Measurements from ENCODE around the gene SNX33.

SNX33 gene

GRCh38 chr15:75644376-75644775 lies 3.3 kb upstream of the SNX33 start:
- DNase-seq = no peak

GRCh38 chr15:75646112-75646943 lies 1.4 kb upstream of the SNX33 start:
- no peak for DNase-seq

GRCh38 chr15:75646944-75647364 lies 758 bp upstream of the SNX33 start:
- no peak for DNase-seq

- DNase-seq = peak; percentile 28
Measured at GRCh38 chr15:75648156-75649000, 666 bp downstream of the SNX33 start.

- no peak for DNase-seq
Measured at GRCh38 chr15:75649045-75649761, 1.5 kb downstream of the SNX33 start.

GRCh38 chr15:75649848-75650247 lies 2.1 kb downstream of the SNX33 start:
- no peak for DNase-seq

- DNase-seq = peak; percentile 2
Measured at GRCh38 chr15:75650908-75651809, 3.4 kb downstream of the SNX33 start.

GRCh38 chr15:75651810-75652543 lies 4.3 kb downstream of the SNX33 start:
- no peak for DNase-seq

- DNase-seq = no peak
Measured at GRCh38 chr15:75653347-75653913, 5.7 kb downstream of the SNX33 start.

- no peak for DNase-seq
Measured at GRCh38 chr15:75654201-75654907, 6.6 kb downstream of the SNX33 start.

GRCh38 chr15:75655931-75656330 lies 8.2 kb downstream of the SNX33 start:
- DNase-seq = peak; percentile 87

GRCh38 chr15:75656331-75656730 lies 8.6 kb downstream of the SNX33 start:
- no peak for DNase-seq

- no peak for DNase-seq
Measured at GRCh38 chr15:75656813-75657212, 9.1 kb downstream of the SNX33 start.

- no peak for DNase-seq
Measured at GRCh38 chr15:75659141-75659771, 11.5 kb downstream of the SNX33 start.

GRCh38 chr15:75659928-75660645 lies 12.4 kb downstream of the SNX33 start:
- DNase-seq = peak; percentile 51

- DNase-seq = no peak
Measured at GRCh38 chr15:75661100-75661755, 13.5 kb downstream of the SNX33 start.

- DNase-seq = no peak
Measured at GRCh38 chr15:75661756-75662140, 14.0 kb downstream of the SNX33 start.

GRCh38 chr15:75662823-75663519 lies 15.3 kb downstream of the SNX33 start:
- no peak for DNase-seq
